ENCODE results near the gene LTO1. TPM values are rescaled to one million over a fixed set of nuclear protein-coding genes. Genes with fewer than 3 reads are reported as not detected.

Gene LTO1
- polyA plus RNA-seq, 2 of the 4 experiments (the other 2 are of a cell fraction) = 25.1 to 27.0 TPM

- POLR2A ChIA-PET = interaction anchor here (0.7 to 1.3 kb wide), 2 partner anchors 22 to 357 kb away, joined by 3 read pairs; no protein-coding TSS in a partner anchor
- 8% methylated on average over 30 of the region's 38 CpGs for WGBS (ENCODE audit: missing lambda C conversion rate)
- Histone ChIP-seq H3K4me2 (peak overlapping the region; percentile 84), H3K9me3 (no peaks in the 10 kb centered on the region), H3K4me1 (peaks cover 69% of the 10 kb centered on the region), H3K4me3 (peak overlapping the region; percentile 33), H3K27ac (peak overlapping the region; percentile 87 to 90)
- DNase-seq (ENCODE audit: low read depth in 1 of 2, low spot score in 1 of 2) (peak; percentile 27 to 83), FAIRE-seq (no peak), ATAC-seq (peak; percentile 28 to 42)
- CTCF ChIA-PET = interaction anchor here (0.7 to 10.9 kb wide), 4 partner anchors 10 to 552 kb away, joined by 3 to 149 read pairs (median 80); no protein-coding TSS in a partner anchor
- no peak for TF ChIP-seq BHLHE40 (IDR thresholded peaks at IDR 0.05; ENCODE audit: low read depth, low read length)
- peak; percentile 2; the same call in 1 of the 2 replicates for TF ChIP-seq TFCP2L1 (CRISPR knock-in tag; IDR thresholded peaks at IDR 0.05)
- no peak for TF ChIP-seq NPAS2 (CRISPR knock-in tag; IDR thresholded peaks at IDR 0.05; ENCODE audit: borderline replicate concordance)
- no peak for TF ChIP-seq KDM1A (IDR thresholded peaks at IDR 0.05; ENCODE audit: low read depth)
- TF ChIP-seq RCOR1 (IDR thresholded peaks at IDR 0.05; ENCODE audit: low read depth, low read length) = no peak
- TF ChIP-seq PHF8 (IDR thresholded peaks at IDR 0.05; ENCODE audit: borderline replicate concordance, low read depth) = no peak
- TF ChIP-seq ESRRA (IDR thresholded peaks at IDR 0.05; ENCODE audit: borderline replicate concordance, low read length) = no peak
- TF ChIP-seq ZC3H11A (IDR thresholded peaks at IDR 0.05) = no peak
- TF ChIP-seq RNF2 (IDR thresholded peaks at IDR 0.05; ENCODE audit: borderline replicate concordance, low read depth) = peak; percentile 74; the same call in 1 of the 2 replicates
- TF ChIP-seq E2F6 (IDR thresholded peaks at IDR 0.05; ENCODE audit: borderline replicate concordance, low read depth) = 0 out of 2 replicates have a peak, but pooled peaks have one; percentile 1
- no peak for TF ChIP-seq CBX2 (IDR thresholded peaks at IDR 0.05; ENCODE audit: borderline replicate concordance, low read depth)
- TF ChIP-seq NR3C1 (IDR thresholded peaks at IDR 0.05) = no peak
- no peak for TF ChIP-seq EHMT2 (IDR thresholded peaks at IDR 0.05; ENCODE audit: low read depth)
Measured at GRCh38 chr11:69654001-69654659, 21.0 kb downstream of the LTO1 start.

GRCh38 chr11:69653406-69653960 lies 21.7 kb downstream of the LTO1 start:
- peak overlapping the region; percentile 33 for H3K4me3 ChIP-seq
- WGBS (ENCODE audit: missing lambda C conversion rate) = 72% methylated on average over 20 of the region's 23 CpGs
- ChIA-PET CTCF (interaction anchor here (0.7 to 10.9 kb wide), 4 partner anchors 10 to 551 kb away, joined by 3 to 149 read pairs (median 80); no protein-coding TSS in a partner anchor), POLR2A (interaction anchor here (1.3 kb wide), 1 partner anchor 22 kb away, joined by 3 read pairs; no protein-coding TSS in a partner anchor)
- 0 out of 5 replicates have a peak, but pooled peaks of 1 of the 2 experiments have one; percentile 7 for TF ChIP-seq JUN (IDR thresholded peaks at IDR 0.05)
- no peak for TF ChIP-seq JUNB (IDR thresholded peaks at IDR 0.05)
- TF ChIP-seq MAX (IDR thresholded peaks at IDR 0.05) = no peak
- TF ChIP-seq RAD21 (conservative IDR thresholded peaks at IDR 0.05 in 1 of 2, IDR thresholded peaks at IDR 0.05 in 1 of 2) = no peak
- no peak for TF ChIP-seq E2F6 (IDR thresholded peaks at IDR 0.05; ENCODE audit: borderline replicate concordance, low read depth)
- H3K4me2 ChIP-seq = peak overlapping the region; percentile 84
- H3K4me1 ChIP-seq = peaks cover 74% of the 10 kb centered on the region
- FAIRE-seq (no peak), DNase-seq (ENCODE audit: low read depth in 1 of 2, low spot score in 1 of 2) (no peak), ATAC-seq (no peak)
- no peaks in the 10 kb centered on the region for H3K9me3 ChIP-seq
- H3K27ac ChIP-seq = peak overlapping the region; percentile 87 to 90

- POLR2A ChIA-PET = interaction anchor here (1.3 kb wide), 1 partner anchor 23 kb away, joined by 3 read pairs; no protein-coding TSS in a partner anchor
- FAIRE-seq = no peak
- Histone ChIP-seq H3K4me3 (peak overlapping the region; percentile 33; the same call in 2 of the 3 replicates), H3K27ac (peak overlapping the region; percentile 87 to 90; a peak in 5 of 6 replicates), H3K4me1 (peaks cover 75% of the 10 kb centered on the region), H3K4me2 (peak overlapping the region; percentile 84), H3K9me3 (no peaks in the 10 kb centered on the region)
- WGBS (ENCODE audit: missing lambda C conversion rate) = 48% methylated on average over 11 of the region's 11 CpGs
- CTCF ChIA-PET = interaction anchor here (4.5 to 10.9 kb wide), 3 partner anchors 9 to 551 kb away, joined by 44 to 149 read pairs (median 116); no protein-coding TSS in a partner anchor
- ATAC-seq = no peak
- peak in 1 of 2 experiments; percentile 54 for DNase-seq (ENCODE audit: low read depth in 1 of 2, low spot score in 1 of 2)
- no peak for TF ChIP-seq CEBPB (IDR thresholded peaks at IDR 0.05)
- 0 out of 5 replicates have a peak, but pooled peaks of 1 of the 2 experiments have one; percentile 24 for TF ChIP-seq JUN (IDR thresholded peaks at IDR 0.05)
- peak; percentile 67; the same call in 1 of the 2 replicates for TF ChIP-seq POLR2AphosphoS2 (conservative IDR thresholded peaks at IDR 0.05; ENCODE audit: low read length)
- TF ChIP-seq RAD21 (conservative IDR thresholded peaks at IDR 0.05 in 1 of 2, IDR thresholded peaks at IDR 0.05 in 1 of 2) = no peak
- TF ChIP-seq ATOH8 (CRISPR knock-in tag; IDR thresholded peaks at IDR 0.05; ENCODE audit: low read depth) = no peak
- TF ChIP-seq REST (IDR thresholded peaks at IDR 0.05) = no peak
- TF ChIP-seq HOXB5 (CRISPR knock-in tag; IDR thresholded peaks at IDR 0.05) = no peak
Measured at GRCh38 chr11:69652999-69653398, 22.2 kb downstream of the LTO1 start.

Measured in A549 (cell line).